HEK293T (cell line): Measurements from ENCODE around the gene ARHGEF6.

ENCODE experiments used
- ARNT ChIP-seq: fragments of 450-650 bp; IDR thresholded peaks from 2 replicates; pipeline ENCODE4 v1.6.1; 2017; ENCODE audit warnings: mild to moderate bottlenecking
- BHLHE40 ChIP-seq: fragments of 450-650 bp; IDR thresholded peaks from 2 replicates; pipeline ENCODE4 v1.6.1; 2016; ENCODE audit warnings: mild to moderate bottlenecking, moderate library complexity, borderline replicate concordance
- CTBP1 ChIP-seq: fragments of 450-650 bp; IDR thresholded peaks from 2 replicates; pipeline ENCODE4 v1.6.1; 2016; ENCODE audit warnings: borderline replicate concordance
- ELF4 ChIP-seq: fragments of 450-650 bp; IDR thresholded peaks from 2 replicates; pipeline ENCODE4 v1.6.1; 2017; ENCODE audit warnings: antibody characterized with exemption
- FOXA1 ChIP-seq: fragments of 450-650 bp; IDR thresholded peaks from 2 replicates; pipeline ENCODE4 v1.6.1; 2016; ENCODE audit warnings: mild to moderate bottlenecking
- FOXK2 ChIP-seq: fragments of 450-650 bp; IDR thresholded peaks from 2 replicates; pipeline ENCODE4 v1.6.1; 2016; ENCODE audit warnings: mild to moderate bottlenecking
- NFRKB ChIP-seq: fragments of 450-650 bp; IDR thresholded peaks from 2 replicates; pipeline ENCODE4 v1.6.1; 2016; ENCODE audit warnings: mild to moderate bottlenecking, moderate library complexity
- SUZ12 ChIP-seq: fragments of 450-650 bp; IDR thresholded peaks from 2 replicates; pipeline ENCODE4 v1.6.1; 2016; ENCODE audit warnings: mild to moderate bottlenecking
- TARDBP ChIP-seq: fragments of 450-650 bp; IDR thresholded peaks from 2 replicates; pipeline ENCODE4 v1.6.1; 2016
- ZNF384 ChIP-seq: fragments of 450-650 bp; IDR thresholded peaks from 2 replicates; pipeline ENCODE4 v1.6.1; 2016

- TF ChIP-seq BHLHE40, result no peak
- TF ChIP-seq FOXK2, result no peak
- no peak for TF ChIP-seq NFRKB
- TF ChIP-seq CTBP1, result no peak
- no peak for TF ChIP-seq ZNF384
- no peak for TF ChIP-seq SUZ12
- no peak for TF ChIP-seq TARDBP
- no peak for TF ChIP-seq ARNT
- no peak for TF ChIP-seq ELF4
- no peak for TF ChIP-seq FOXA1
Measured at GRCh38 chrX:136620780-136621179, 160.0 kb downstream of the ARHGEF6 start.
